ENCODE measurements around the gene C1QTNF12.

- TF ChIP-seq TARDBP (IDR thresholded peaks at IDR 0.05) (no peak), FOXK2 (IDR thresholded peaks at IDR 0.05) (no peak), SUZ12 (IDR thresholded peaks at IDR 0.05) (no peak)
Observed at GRCh38 chr1:1217621-1218523, 28.6 kb downstream of the C1QTNF12 start.

Data from HEK293T (cell line).